NK-92 treated with Interleukin-12 subunit alpha and Interleukin-12 subunit beta, amount 100 ng/mL, for 24 hours (cell line): Measurements from ENCODE around the gene ALDH1L1.

Experiments
- DNase-seq: peaks from one replicate; lab custom pipeline; 2025; lab: John Stamatoyannopoulos, UW

ALDH1L1 gene

GRCh38 chr3:126119008-126119675, 61.2 kb downstream of the ALDH1L1 start:
- no peak for DNase-seq

GRCh38 chr3:126118591-126118990, 61.8 kb downstream of the ALDH1L1 start:
- DNase-seq = no peak

GRCh38 chr3:126117786-126118185, 62.6 kb downstream of the ALDH1L1 start:
- DNase-seq = no peak

- no peak for DNase-seq
These were observed 63.2 kb downstream of the ALDH1L1 start for GRCh38 chr3:126117212-126117611.

GRCh38 chr3:126116526-126116925, 63.9 kb downstream of the ALDH1L1 start:
- no peak for DNase-seq

GRCh38 chr3:126114443-126115386, 65.7 kb downstream of the ALDH1L1 start:
- no peak for DNase-seq

GRCh38 chr3:126113733-126114442, 66.5 kb downstream of the ALDH1L1 start:
- no peak for DNase-seq

- DNase-seq = no peak
These were observed 67.2 kb downstream of the ALDH1L1 start for GRCh38 chr3:126113238-126113555.

- DNase-seq = no peak
These were observed 67.7 kb downstream of the ALDH1L1 start for GRCh38 chr3:126112531-126113237.

GRCh38 chr3:126111566-126112475, 68.6 kb downstream of the ALDH1L1 start:
- no peak for DNase-seq

- DNase-seq = no peak
These were observed 69.2 kb downstream of the ALDH1L1 start for GRCh38 chr3:126111126-126111551.

- DNase-seq = no peak
These were observed 69.8 kb downstream of the ALDH1L1 start for GRCh38 chr3:126110431-126111125.

GRCh38 chr3:126109880-126110235, 70.5 kb downstream of the ALDH1L1 start:
- DNase-seq = no peak

- no peak for DNase-seq
These were observed 71.1 kb downstream of the ALDH1L1 start for GRCh38 chr3:126109146-126109879.

GRCh38 chr3:126108676-126109050, 71.7 kb downstream of the ALDH1L1 start:
- no peak for DNase-seq

- no peak for DNase-seq
These were observed 72.3 kb downstream of the ALDH1L1 start for GRCh38 chr3:126107957-126108675.

- no peak for DNase-seq
These were observed 73.0 kb downstream of the ALDH1L1 start for GRCh38 chr3:126107203-126107939.
